Loucy (cell line): ENCODE measurements around the gene AATK.

ENCODE experiments used
- H2AFZ ChIP-seq: fragments of 200-600 bp; sonication (generic); 2 replicates; pipeline ENCODE4 v1.6.0; 2016; ENCODE audit warnings: antibody characterized with exemption, mild to moderate bottlenecking, low read length, moderate library complexity
- H3F3A ChIP-seq: fragments of 200-600 bp; 2 replicates; pipeline ENCODE4 v1.6.0; 2016; ENCODE audit warnings: antibody characterized with exemption, low read depth, mild to moderate bottlenecking
- H3K27me3 ChIP-seq: fragments of 200-600 bp; sonication (generic); 2 replicates; pipeline ENCODE4 v1.6.1; 2014; ENCODE audit warnings: low read length, mild to moderate bottlenecking; ENCODE audit not compliant: insufficient read depth, poor library complexity, severe bottlenecking
- H3K36me3 ChIP-seq: fragments of 200-600 bp; sonication (generic); 2 replicates; pipeline ENCODE4 v1.6.1; 2016; ENCODE audit warnings: low read length; ENCODE audit not compliant: insufficient read depth
- H3K4me1 ChIP-seq: fragments of 200-600 bp; sonication (generic); 2 replicates; pipeline ENCODE4 v1.5.1; 2014; ENCODE audit warnings: low read length, mild to moderate bottlenecking; ENCODE audit not compliant: insufficient read depth, poor library complexity, severe bottlenecking
- H3K4me2 ChIP-seq: fragments of 200-600 bp; sonication (generic); 2 replicates; pipeline ENCODE4 v1.6.0; 2014; ENCODE audit warnings: antibody characterized with exemption, low read length, low read depth, mild to moderate bottlenecking; ENCODE audit not compliant: poor library complexity, severe bottlenecking
- H3K4me3 ChIP-seq: fragments of 200-600 bp; sonication (generic); 2 replicates; pipeline ENCODE4 v1.5.1; 2014; ENCODE audit warnings: low read length, mild to moderate bottlenecking, mixed read lengths; ENCODE audit not compliant: poor library complexity, severe bottlenecking
- H3K79me2 ChIP-seq: fragments of 200-600 bp; sonication (generic); 2 replicates; pipeline ENCODE4 v1.6.1; 2014; ENCODE audit warnings: low read length; ENCODE audit not compliant: insufficient read depth
- H3K9ac ChIP-seq: fragments of 200-600 bp; sonication (generic); 2 replicates; pipeline ENCODE4 v1.6.0; 2014; ENCODE audit warnings: mild to moderate bottlenecking, low read depth, low read length, moderate library complexity; ENCODE audit not compliant: poor library complexity, severe bottlenecking
- H3K9me2 ChIP-seq: fragments of 200-600 bp; sonication (generic); replicated peaks from 2 replicates; pipeline ENCODE4 v1.6.1; 2016; ENCODE audit warnings: low read depth, low read length, mixed read lengths
- H3K9me3 ChIP-seq: fragments of 200-600 bp; sonication (generic); 2 replicates; pipeline ENCODE4 v1.6.1; 2014; ENCODE audit warnings: mild to moderate bottlenecking, antibody characterized with exemption, low read length, low read depth; ENCODE audit not compliant: insufficient read depth
- H4K20me1 ChIP-seq: fragments of 200-600 bp; sonication (generic); 2 replicates; pipeline ENCODE4 v1.6.0; 2014; ENCODE audit warnings: antibody characterized with exemption, low read length, mild to moderate bottlenecking; ENCODE audit not compliant: insufficient read depth, poor library complexity, severe bottlenecking
- CTCF ChIP-seq: fragments of 200-600 bp; sonication (generic); conservative IDR thresholded peaks from 2 replicates; pipeline ENCODE4 v1.5.1; 2014; ENCODE audit warnings: mild to moderate bottlenecking, antibody characterized with exemption, low read length
- EZH2phosphoT487 ChIP-seq: fragments of 200-600 bp; IDR thresholded peaks from 2 replicates; pipeline ENCODE4 v1.6.1; 2018; ENCODE audit warnings: antibody characterized with exemption, mild to moderate bottlenecking, moderate library complexity, borderline replicate concordance

AATK gene

GRCh38 chr17:81117672-81118198, 48.3 kb downstream of the AATK start:
- Histone ChIP-seq H3K4me3 (no peak overlapping the region), H3K9me3 (no peaks in the 10 kb centered on the region), H3K79me2 (no peaks in the 10 kb centered on the region), H3F3A (no peaks in the 10 kb centered on the region), H4K20me1 (no peaks in the 10 kb centered on the region), H3K36me3 (no peaks in the 10 kb centered on the region), H3K9ac (no peak overlapping the region), H2AFZ (no peak overlapping the region), H3K9me2 (no peaks in the 10 kb centered on the region), H3K4me1 (no peaks in the 10 kb centered on the region), H3K27me3 (no peaks in the 10 kb centered on the region), H3K4me2 (no peak overlapping the region)
- no peak for TF ChIP-seq EZH2phosphoT487
- no peak for TF ChIP-seq CTCF

- no peaks in the 10 kb centered on the region for H3F3A ChIP-seq
- TF ChIP-seq CTCF = no peak
- no peak for TF ChIP-seq EZH2phosphoT487
- no peak overlapping the region for H3K4me3 ChIP-seq
- no peaks in the 10 kb centered on the region for H3K27me3 ChIP-seq
- no peak overlapping the region for H3K9ac ChIP-seq
- no peaks in the 10 kb centered on the region for H3K9me3 ChIP-seq
- H3K36me3 ChIP-seq = no peaks in the 10 kb centered on the region
- H3K4me2 ChIP-seq = no peak overlapping the region
- no peak overlapping the region for H2AFZ ChIP-seq
- H3K79me2 ChIP-seq = no peaks in the 10 kb centered on the region
- no peaks in the 10 kb centered on the region for H3K9me2 ChIP-seq
- no peaks in the 10 kb centered on the region for H4K20me1 ChIP-seq
- H3K4me1 ChIP-seq = no peaks in the 10 kb centered on the region
Observed at GRCh38 chr17:81116704-81117103, 49.3 kb downstream of the AATK start.

DNA sequence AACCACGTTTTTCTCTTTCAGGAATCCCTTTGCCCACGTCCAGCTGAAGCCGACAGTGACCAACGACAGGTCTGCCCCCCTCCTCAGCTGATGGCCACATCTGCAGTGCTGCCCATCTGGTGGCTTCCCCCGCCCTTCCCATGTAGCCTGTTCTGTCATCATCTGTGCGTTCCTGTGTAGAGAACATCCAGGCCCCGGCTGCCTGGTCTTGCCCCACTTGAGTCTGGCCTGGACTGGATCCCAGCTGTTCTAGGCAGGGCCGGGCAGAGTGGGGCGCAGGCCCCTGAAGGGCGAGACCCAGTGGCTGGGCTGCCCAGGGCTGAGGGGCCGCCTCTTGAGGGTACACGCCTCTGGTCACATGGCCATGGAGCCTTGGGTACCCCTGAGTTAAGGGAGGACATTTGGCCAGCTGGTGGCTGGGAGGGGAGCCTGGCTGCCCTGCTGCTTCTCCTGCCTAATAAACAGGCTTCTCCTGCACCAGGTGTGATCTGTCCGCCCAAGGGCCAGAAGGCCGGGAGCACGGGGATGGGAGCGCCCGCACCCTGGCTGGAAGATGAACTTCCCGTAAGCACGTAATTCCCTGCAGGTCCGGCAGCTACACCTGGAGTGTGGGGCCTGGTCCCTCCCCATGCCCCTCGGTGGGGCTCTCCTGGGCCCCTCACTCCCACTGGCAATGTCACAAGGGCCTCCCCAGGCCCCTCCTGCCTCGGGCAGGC, 50.1 kb downstream of the AATK start:
- Histone ChIP-seq H3K27me3 (no peaks in the 10 kb centered on the region), H3K9ac (no peak overlapping the region), H3K79me2 (no peaks in the 10 kb centered on the region), H2AFZ (no peak overlapping the region), H3K36me3 (no peaks in the 10 kb centered on the region), H3K4me3 (no peak overlapping the region), H3F3A (no peaks in the 10 kb centered on the region), H3K9me2 (no peaks in the 10 kb centered on the region), H3K4me1 (no peaks in the 10 kb centered on the region), H4K20me1 (no peaks in the 10 kb centered on the region), H3K4me2 (no peak overlapping the region), H3K9me3 (no peaks in the 10 kb centered on the region)
- TF ChIP-seq EZH2phosphoT487 (no peak), CTCF (no peak)
